K562 (cell line): Measurements from ENCODE around the gene PGLYRP1.

Experiments used
- EGR1 ChIP-seq: fragments of 450-650 bp; conservative IDR thresholded peaks from 2 replicates; pipeline ENCODE4 v1.6.1; 2017; ENCODE audit warnings: mild to moderate bottlenecking
- KDM1A ChIP-seq, 2 experiments: fragments of 450-650 bp; IDR thresholded peaks; 2 replicates each; pipeline ENCODE4 v1.6.1; 2016; ENCODE audit warnings: mild to moderate bottlenecking in 2 of 2
- LARP7 ChIP-seq: fragments of 450-650 bp; IDR thresholded peaks from 2 replicates; pipeline ENCODE4 v1.6.1; 2016
- MEF2A ChIP-seq: IDR thresholded peaks from 2 replicates; pipeline ENCODE4 v1.6.1; 2011; ENCODE audit warnings: low read depth, mild to moderate bottlenecking, low read length, moderate library complexity; ENCODE audit not compliant: control insufficient read depth
- NRF1 ChIP-seq, 2 experiments: fragments of 450-650 bp; IDR thresholded peaks in 1 of 2; conservative IDR thresholded peaks in 1 of 2; 2 replicates each; pipeline ENCODE4 v1.6.1; 2014; ENCODE audit warnings: mild to moderate bottlenecking in 2 of 2
- POLR2A ChIP-seq: fragments of 450-650 bp; conservative IDR thresholded peaks from 2 replicates; pipeline ENCODE4 v1.6.1; 2016
- PTTG1 ChIP-seq: fragments of 450-650 bp; IDR thresholded peaks from 2 replicates; pipeline ENCODE4 v1.6.1; 2016; ENCODE audit warnings: low read depth, mild to moderate bottlenecking, missing genetic modification characterization, missing compliant biosample characterization
- SPI1 ChIP-seq: IDR thresholded peaks from 2 replicates; pipeline ENCODE4 v1.6.1; 2011; ENCODE audit warnings: low read depth, low read length, control low read depth, borderline replicate concordance
- ZNF707 ChIP-seq: fragments of 250-450 bp; sonication (Bioruptor Pico); conservative IDR thresholded peaks from 2 replicates; pipeline ENCODE4 v1.8.0; 2022; ENCODE audit warnings: inconsistent platforms, mild to moderate bottlenecking, moderate library complexity
- ZZZ3 ChIP-seq: fragments of 450-650 bp; IDR thresholded peaks from 2 replicates; pipeline ENCODE4 v1.6.1; 2016; ENCODE audit warnings: antibody characterized with exemption, mild to moderate bottlenecking, moderate library complexity
- TF ChIP-seq, protein P1 (sequence below), 3 experiments: IDR thresholded peaks in 2 of 3; conservative IDR thresholded peaks in 1 of 3; 2 replicates each; pipeline ENCODE4 v1.5.1; 2011 to 2012; ENCODE audit warnings: low read length in 3 of 3, mild to moderate bottlenecking in 3 of 3, control low read depth in 2 of 3, improper control_type of control experiment in 1 of 3, inconsistent platforms in 1 of 3, low read depth in 1 of 3, mixed read lengths in 1 of 3, moderate library complexity in 1 of 3; ENCODE audit not compliant: insufficient read depth in 2 of 3
- TF ChIP-seq, protein P2 (sequence below): fragments of 450-650 bp; IDR thresholded peaks from 2 replicates; pipeline ENCODE4 v1.6.1; 2014; ENCODE audit warnings: low read depth, mild to moderate bottlenecking, moderate library complexity, borderline replicate concordance
- TF ChIP-seq, protein P3 (sequence below), 2 experiments: fragments of 450-650 bp; formaldehyde crosslinking in 1 of 2; IDR thresholded peaks; 2 replicates each; pipeline versions ENCODE4 v1.4.0 to v1.6.1; 2014 to 2020; ENCODE audit warnings: mild to moderate bottlenecking in 2 of 2, borderline replicate concordance in 1 of 2, low read depth in 1 of 2

DNA sequence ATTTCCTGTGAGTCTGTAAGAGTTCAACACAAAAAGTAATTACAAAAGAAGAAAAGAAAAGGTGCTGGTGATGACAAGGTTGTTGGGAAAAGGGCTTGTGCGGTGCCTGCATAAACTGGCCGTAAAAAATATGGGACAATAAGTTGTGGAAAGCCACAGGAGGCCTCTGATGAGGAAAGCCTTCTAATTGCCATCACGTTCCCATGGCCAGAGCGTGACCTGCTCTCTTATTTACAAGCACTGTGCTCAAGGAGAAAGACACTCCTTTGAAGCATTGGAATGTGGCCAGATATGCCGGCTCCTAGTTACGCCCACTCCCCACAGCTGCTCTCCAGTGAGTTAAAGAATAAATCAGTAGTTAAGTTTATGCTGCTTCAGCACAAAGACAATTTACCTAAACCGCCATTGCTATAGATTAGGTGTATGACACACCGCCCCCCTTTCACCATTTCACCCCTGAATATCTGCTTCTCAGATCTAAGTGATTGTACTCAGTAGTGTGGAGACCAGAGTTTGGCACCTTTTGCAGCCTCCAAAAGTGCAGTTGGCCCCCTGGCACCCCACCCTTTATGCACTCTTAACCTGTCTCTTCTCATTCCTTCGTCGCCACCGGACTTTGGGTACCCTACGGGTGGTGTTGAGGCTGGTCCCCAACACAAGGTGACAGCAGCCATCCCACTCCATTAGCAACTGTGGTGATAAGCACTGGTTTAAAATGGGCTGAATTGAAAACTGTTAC lies 8.1 kb upstream of the PGLYRP1 start:
- TF ChIP-seq, protein P1, sequence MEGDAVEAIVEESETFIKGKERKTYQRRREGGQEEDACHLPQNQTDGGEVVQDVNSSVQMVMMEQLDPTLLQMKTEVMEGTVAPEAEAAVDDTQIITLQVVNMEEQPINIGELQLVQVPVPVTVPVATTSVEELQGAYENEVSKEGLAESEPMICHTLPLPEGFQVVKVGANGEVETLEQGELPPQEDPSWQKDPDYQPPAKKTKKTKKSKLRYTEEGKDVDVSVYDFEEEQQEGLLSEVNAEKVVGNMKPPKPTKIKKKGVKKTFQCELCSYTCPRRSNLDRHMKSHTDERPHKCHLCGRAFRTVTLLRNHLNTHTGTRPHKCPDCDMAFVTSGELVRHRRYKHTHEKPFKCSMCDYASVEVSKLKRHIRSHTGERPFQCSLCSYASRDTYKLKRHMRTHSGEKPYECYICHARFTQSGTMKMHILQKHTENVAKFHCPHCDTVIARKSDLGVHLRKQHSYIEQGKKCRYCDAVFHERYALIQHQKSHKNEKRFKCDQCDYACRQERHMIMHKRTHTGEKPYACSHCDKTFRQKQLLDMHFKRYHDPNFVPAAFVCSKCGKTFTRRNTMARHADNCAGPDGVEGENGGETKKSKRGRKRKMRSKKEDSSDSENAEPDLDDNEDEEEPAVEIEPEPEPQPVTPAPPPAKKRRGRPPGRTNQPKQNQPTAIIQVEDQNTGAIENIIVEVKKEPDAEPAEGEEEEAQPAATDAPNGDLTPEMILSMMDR (IDR thresholded peaks at IDR 0.05 in 2 of 3, conservative IDR thresholded peaks at IDR 0.05 in 1 of 3; ENCODE audit: insufficient read depth in 2 of 3, low read depth in 1 of 3, low read length in 3 of 3), result no peak
- no peak for TF ChIP-seq LARP7
- no peak for TF ChIP-seq EGR1
- TF ChIP-seq MEF2A, result no peak
- no peak for TF ChIP-seq KDM1A (IDR thresholded peaks at IDR 0.05)
- no peak for TF ChIP-seq ZZZ3
- TF ChIP-seq ZNF707 (CRISPR knock-in tag), result no peak
- TF ChIP-seq NRF1 (conservative IDR thresholded peaks at IDR 0.05 in 1 of 2, IDR thresholded peaks at IDR 0.05 in 1 of 2), result no peak
- TF ChIP-seq, protein P2, sequence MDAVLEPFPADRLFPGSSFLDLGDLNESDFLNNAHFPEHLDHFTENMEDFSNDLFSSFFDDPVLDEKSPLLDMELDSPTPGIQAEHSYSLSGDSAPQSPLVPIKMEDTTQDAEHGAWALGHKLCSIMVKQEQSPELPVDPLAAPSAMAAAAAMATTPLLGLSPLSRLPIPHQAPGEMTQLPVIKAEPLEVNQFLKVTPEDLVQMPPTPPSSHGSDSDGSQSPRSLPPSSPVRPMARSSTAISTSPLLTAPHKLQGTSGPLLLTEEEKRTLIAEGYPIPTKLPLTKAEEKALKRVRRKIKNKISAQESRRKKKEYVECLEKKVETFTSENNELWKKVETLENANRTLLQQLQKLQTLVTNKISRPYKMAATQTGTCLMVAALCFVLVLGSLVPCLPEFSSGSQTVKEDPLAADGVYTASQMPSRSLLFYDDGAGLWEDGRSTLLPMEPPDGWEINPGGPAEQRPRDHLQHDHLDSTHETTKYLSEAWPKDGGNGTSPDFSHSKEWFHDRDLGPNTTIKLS, result no peak
- TF ChIP-seq, protein P3, sequence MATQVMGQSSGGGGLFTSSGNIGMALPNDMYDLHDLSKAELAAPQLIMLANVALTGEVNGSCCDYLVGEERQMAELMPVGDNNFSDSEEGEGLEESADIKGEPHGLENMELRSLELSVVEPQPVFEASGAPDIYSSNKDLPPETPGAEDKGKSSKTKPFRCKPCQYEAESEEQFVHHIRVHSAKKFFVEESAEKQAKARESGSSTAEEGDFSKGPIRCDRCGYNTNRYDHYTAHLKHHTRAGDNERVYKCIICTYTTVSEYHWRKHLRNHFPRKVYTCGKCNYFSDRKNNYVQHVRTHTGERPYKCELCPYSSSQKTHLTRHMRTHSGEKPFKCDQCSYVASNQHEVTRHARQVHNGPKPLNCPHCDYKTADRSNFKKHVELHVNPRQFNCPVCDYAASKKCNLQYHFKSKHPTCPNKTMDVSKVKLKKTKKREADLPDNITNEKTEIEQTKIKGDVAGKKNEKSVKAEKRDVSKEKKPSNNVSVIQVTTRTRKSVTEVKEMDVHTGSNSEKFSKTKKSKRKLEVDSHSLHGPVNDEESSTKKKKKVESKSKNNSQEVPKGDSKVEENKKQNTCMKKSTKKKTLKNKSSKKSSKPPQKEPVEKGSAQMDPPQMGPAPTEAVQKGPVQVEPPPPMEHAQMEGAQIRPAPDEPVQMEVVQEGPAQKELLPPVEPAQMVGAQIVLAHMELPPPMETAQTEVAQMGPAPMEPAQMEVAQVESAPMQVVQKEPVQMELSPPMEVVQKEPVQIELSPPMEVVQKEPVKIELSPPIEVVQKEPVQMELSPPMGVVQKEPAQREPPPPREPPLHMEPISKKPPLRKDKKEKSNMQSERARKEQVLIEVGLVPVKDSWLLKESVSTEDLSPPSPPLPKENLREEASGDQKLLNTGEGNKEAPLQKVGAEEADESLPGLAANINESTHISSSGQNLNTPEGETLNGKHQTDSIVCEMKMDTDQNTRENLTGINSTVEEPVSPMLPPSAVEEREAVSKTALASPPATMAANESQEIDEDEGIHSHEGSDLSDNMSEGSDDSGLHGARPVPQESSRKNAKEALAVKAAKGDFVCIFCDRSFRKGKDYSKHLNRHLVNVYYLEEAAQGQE (IDR thresholded peaks at IDR 0.05; ENCODE audit: borderline replicate concordance), result no peak
- TF ChIP-seq, protein P3 (CRISPR knock-in tag; IDR thresholded peaks at IDR 0.05; ENCODE audit: low read depth), result no peak
- TF ChIP-seq POLR2A, result no peak
- TF ChIP-seq SPI1, result no peak
- TF ChIP-seq PTTG1, result no peak
